NCI-H2196 (cell line): ENCODE measurements around the gene ORAI2.
"Not testable (repeated sequence)": the region's sequence is repeated elsewhere in the genome, so short reads cannot be mapped to it uniquely, and the experiment has no call there.

Source experiments
- DNase-seq: peaks from one replicate; lab custom pipeline; 2025; ENCODE audit not compliant: unreplicated experiment; lab: John Stamatoyannopoulos, UW

The ORAI2 gene

GRCh38 chr7:102433219-102434038 lies at the start of gene ORAI2:
Gene ORAI2 (plus strand): TSS chr7:102433575. CDS start chr7:102438957, 5,382 bp downstream.
- DNase-seq = peak; percentile 80

GRCh38 chr7:102387064-102387463 lies 46.3 kb upstream of the ORAI2 start:
- no peak for DNase-seq

GRCh38 chr7:102389810-102390209 lies 43.6 kb upstream of the ORAI2 start:
- no peak for DNase-seq

- peak; percentile 85 for DNase-seq
Measured at GRCh38 chr7:102390697-102391484, 42.5 kb upstream of the ORAI2 start.

GRCh38 chr7:102392330-102392729 lies 41.0 kb upstream of the ORAI2 start:
- DNase-seq = no peak

- DNase-seq = no peak
Measured at GRCh38 chr7:102393467-102393866, 39.9 kb upstream of the ORAI2 start.

GRCh38 chr7:102395592-102395872 lies 37.8 kb upstream of the ORAI2 start:
- DNase-seq = no peak

GRCh38 chr7:102395873-102396709 lies 37.3 kb upstream of the ORAI2 start, which contains the start of gene PRKRIP1:
Gene PRKRIP1 (plus strand): TSS chr7:102396363. CDS start chr7:102396412, 49 bp downstream.
- peak; percentile 91 for DNase-seq

- no peak for DNase-seq
Measured at GRCh38 chr7:102396710-102397019, 36.7 kb upstream of the ORAI2 start.

GRCh38 chr7:102398543-102398942 lies 34.8 kb upstream of the ORAI2 start:
- no peak for DNase-seq

GRCh38 chr7:102400360-102400759 lies 33.0 kb upstream of the ORAI2 start:
- DNase-seq = no peak

- no peak for DNase-seq
Measured at GRCh38 chr7:102403563-102403962, 29.8 kb upstream of the ORAI2 start.

GRCh38 chr7:102404005-102404861 lies 29.1 kb upstream of the ORAI2 start:
- peak; percentile 66 for DNase-seq

- not testable (repeated sequence) for DNase-seq
Measured at GRCh38 chr7:102404862-102405188, 28.6 kb upstream of the ORAI2 start.

- no peak for DNase-seq
Measured at GRCh38 chr7:102407910-102408309, 25.5 kb upstream of the ORAI2 start.

GRCh38 chr7:102408530-102408929 lies 24.8 kb upstream of the ORAI2 start:
- not testable (repeated sequence) for DNase-seq

- DNase-seq = no peak
Measured at GRCh38 chr7:102409340-102409739, 24.0 kb upstream of the ORAI2 start.

GRCh38 chr7:102410123-102410522 lies 23.3 kb upstream of the ORAI2 start:
- no peak for DNase-seq

GRCh38 chr7:102410918-102411317 lies 22.5 kb upstream of the ORAI2 start:
- no peak for DNase-seq

- DNase-seq = peak; percentile 71
Measured at GRCh38 chr7:102412548-102412947, 20.8 kb upstream of the ORAI2 start.

- DNase-seq = no peak
Measured at GRCh38 chr7:102413091-102413490, 20.3 kb upstream of the ORAI2 start.
